22Rv1 (cell line): ENCODE measurements around the gene TRAF7.

Source experiments
- ZFX ChIP-seq: fragments of 450-650 bp; IDR thresholded peaks from 2 replicates; pipeline ENCODE4 v1.6.1; 2017; ENCODE audit warnings: antibody characterized with exemption, borderline replicate concordance
- TF ChIP-seq, protein P1 (sequence below): fragments of 450-650 bp; IDR thresholded peaks from 2 replicates; pipeline ENCODE4 v1.5.1; 2017; ENCODE audit warnings: mild to moderate bottlenecking

DNA sequence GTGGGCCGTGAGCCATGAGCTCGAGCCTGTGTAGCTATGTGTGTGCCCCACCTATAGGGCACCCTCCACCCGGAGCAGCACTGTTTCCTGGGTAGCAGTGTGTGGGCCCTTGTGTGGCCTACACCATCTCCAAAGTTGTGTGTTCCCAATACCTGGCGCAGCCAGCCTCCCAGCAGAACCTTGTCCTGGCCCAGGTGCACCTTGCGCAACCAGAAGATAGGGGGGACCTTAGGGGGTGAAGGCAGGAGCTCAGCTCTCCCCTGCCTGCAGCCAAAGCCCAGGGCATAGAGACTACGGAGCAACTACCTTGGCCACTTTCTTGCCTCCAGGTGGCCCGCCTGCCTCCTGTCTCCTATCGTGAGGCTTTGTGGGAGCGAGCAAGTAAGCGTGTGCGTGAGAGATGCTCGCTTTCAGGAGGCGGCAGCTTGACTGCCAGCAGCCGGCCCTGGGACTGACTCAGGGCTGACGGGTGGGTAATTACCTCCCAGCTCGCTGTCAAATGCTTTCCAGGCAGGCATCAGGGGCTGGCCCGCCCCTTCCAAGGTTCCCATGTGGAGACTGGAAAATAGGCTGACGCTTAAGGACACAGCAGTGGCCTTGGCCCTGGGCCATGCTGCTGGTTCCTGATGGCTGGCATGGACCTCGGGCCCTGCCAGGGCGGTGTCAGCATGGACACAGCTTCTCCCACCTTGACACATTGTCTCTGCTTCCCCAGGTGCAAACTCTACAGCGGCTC, 19.0 kb downstream of the TRAF7 start:
- TF ChIP-seq, protein P1, sequence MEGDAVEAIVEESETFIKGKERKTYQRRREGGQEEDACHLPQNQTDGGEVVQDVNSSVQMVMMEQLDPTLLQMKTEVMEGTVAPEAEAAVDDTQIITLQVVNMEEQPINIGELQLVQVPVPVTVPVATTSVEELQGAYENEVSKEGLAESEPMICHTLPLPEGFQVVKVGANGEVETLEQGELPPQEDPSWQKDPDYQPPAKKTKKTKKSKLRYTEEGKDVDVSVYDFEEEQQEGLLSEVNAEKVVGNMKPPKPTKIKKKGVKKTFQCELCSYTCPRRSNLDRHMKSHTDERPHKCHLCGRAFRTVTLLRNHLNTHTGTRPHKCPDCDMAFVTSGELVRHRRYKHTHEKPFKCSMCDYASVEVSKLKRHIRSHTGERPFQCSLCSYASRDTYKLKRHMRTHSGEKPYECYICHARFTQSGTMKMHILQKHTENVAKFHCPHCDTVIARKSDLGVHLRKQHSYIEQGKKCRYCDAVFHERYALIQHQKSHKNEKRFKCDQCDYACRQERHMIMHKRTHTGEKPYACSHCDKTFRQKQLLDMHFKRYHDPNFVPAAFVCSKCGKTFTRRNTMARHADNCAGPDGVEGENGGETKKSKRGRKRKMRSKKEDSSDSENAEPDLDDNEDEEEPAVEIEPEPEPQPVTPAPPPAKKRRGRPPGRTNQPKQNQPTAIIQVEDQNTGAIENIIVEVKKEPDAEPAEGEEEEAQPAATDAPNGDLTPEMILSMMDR = no peak
- no peak for TF ChIP-seq ZFX
